Measurements from ENCODE around the gene OR2W1. TPM values are rescaled to one million over a fixed set of nuclear protein-coding genes. Genes with fewer than 3 reads are reported as not detected.

The OR2W1 gene
- total RNA-seq, 2 donors from 2014 or later = not detected

DNA sequence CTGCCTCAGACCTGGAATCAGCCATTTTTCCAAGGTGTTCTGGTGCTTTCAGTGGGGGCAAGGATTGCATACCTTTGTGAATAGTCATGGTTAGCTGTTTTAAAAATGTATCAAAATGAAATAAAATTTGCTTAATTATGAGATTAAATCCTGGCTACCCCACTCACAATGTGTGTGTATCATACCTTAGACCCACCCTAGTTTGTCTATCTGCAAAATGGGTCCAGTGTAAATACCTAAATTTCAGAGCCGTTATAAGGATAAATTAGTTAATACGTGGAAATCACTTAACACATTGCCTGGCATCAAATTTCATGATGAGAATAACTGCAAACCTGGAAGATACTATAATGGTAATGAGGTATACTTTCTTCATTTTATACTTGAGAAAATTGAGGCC lies 36.9 kb downstream of the OR2W1 start:
- intact Hi-C loops (cut with DNase I) = no loop called here

DNA sequence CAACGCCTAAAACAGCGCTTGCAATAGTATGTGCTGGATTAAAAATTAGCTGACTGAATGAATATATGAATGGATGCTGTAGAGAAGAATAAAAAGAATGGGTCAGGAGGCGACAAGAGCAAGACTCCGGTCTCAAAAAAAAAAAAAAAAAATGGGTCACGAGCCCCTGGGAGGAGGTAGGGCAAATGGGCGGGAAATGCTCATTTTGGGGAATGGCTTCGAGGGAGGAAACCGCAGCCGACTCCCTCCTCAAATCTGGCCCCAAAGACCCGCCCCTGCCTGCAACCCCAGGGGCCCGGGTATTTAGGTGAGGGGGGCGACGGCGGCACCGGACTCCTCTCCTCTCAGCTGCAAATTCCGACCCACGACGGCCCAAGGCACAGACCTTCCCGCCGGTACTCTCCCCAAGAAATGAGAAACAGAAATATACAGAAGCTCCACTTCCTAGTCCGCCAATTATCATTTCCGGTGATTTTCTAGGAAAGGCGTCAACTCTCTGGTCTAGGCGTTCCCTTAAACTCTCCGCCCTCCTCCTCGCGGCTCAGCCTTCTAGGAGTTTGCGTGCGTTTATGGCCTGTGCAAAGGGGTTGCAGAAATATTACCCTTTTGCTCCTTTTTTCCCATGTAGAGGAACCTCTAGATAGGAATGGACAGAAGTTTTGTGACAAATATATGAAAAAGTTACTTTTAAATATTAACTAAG lies 39.6 kb downstream of the OR2W1 start, which contains the start of gene ZNF311:
TSS of gene ZNF311 (minus strand) at position 133 of the 703 bp plus-strand sequence. CDS start 1,361 bp downstream, outside the sequence.
- no peak for DNase-seq (ENCODE audit: low spot score)

More for the DNA sequence above, 36.9 kb downstream of the OR2W1 start:
- DNase-seq (ENCODE audit: low spot score) = no peak

GRCh38 chr6:28996844-28997510 lies 48.0 kb downstream of the OR2W1 start:
- intact Hi-C loops (cut with DNase I) = no loop called here
- no peak for DNase-seq (ENCODE audit: low spot score)

More for the DNA sequence above, 39.6 kb downstream of the OR2W1 start, which contains the start of gene ZNF311:
- intact Hi-C loops (cut with DNase I) = no loop called here

- intact Hi-C loops (cut with DNase I) = no loop called here
- DNase-seq (ENCODE audit: low spot score) = no peak
Observed at GRCh38 chr6:28995093-28995650, 49.8 kb downstream of the OR2W1 start.

Other genes starting within 250 kb of the OR2W1 start
- 10 to 100 TPM; 30.8 to 35.4 TPM for gene TRIM27, start 121.2 kb downstream of the OR2W1 start, total RNA-seq
- 1 to 10 TPM in 1 of 2 donors, under 1 TPM in 1; 0.90 to 1.7 TPM for gene ZNF311, start 39.9 kb downstream of the OR2W1 start, total RNA-seq
- gene OR2B3, start 42.1 kb upstream of the OR2W1 start, total RNA-seq = not detected
- not detected for gene OR2J1, start 54.3 kb upstream of the OR2W1 start, total RNA-seq
- not detected for gene OR2J3, start 62.9 kb upstream of the OR2W1 start, total RNA-seq
- not detected for gene OR2J2, start 125.7 kb upstream of the OR2W1 start, total RNA-seq